Neuronal stem cell (in vitro differentiated cells): ENCODE data around the gene AOPEP.

ENCODE experiments used
- DNase-seq: peaks from one replicate; pipeline ENCODE4 v3.0.0-alpha.2; 2013; ENCODE audit warnings: low spot score
- H2AFZ ChIP-seq: one replicate; pipeline ENCODE4 v1.6.1; 2013; ENCODE audit warnings: mild to moderate bottlenecking, low read length, inconsistent platforms
- H2AK5ac ChIP-seq: 2 replicates; pipeline ENCODE4 v1.6.1; 2013; ENCODE audit warnings: low read depth, mild to moderate bottlenecking, inconsistent platforms, low read length, moderate library complexity, mixed read lengths
- H2BK120ac ChIP-seq: 2 replicates; pipeline ENCODE4 v1.6.1; 2013; ENCODE audit warnings: low read depth, mild to moderate bottlenecking, inconsistent platforms, low read length, moderate library complexity, mixed read lengths
- H2BK12ac ChIP-seq: one replicate; pipeline ENCODE4 v1.6.1; 2013; ENCODE audit warnings: low read length, inconsistent platforms
- H2BK15ac ChIP-seq: 2 replicates; pipeline ENCODE4 v1.6.1; 2013; ENCODE audit warnings: mild to moderate bottlenecking, low read length, inconsistent platforms, mixed read lengths
- H2BK5ac ChIP-seq: one replicate; pipeline ENCODE4 v1.6.1; 2013; ENCODE audit warnings: inconsistent platforms, mild to moderate bottlenecking, low read length, moderate library complexity
- H3K14ac ChIP-seq: one replicate; pipeline ENCODE4 v1.6.1; 2013; ENCODE audit warnings: low read length, inconsistent platforms
- H3K18ac ChIP-seq: 2 replicates; pipeline ENCODE4 v1.6.1; 2013; ENCODE audit warnings: low read length, inconsistent platforms
- H3K23ac ChIP-seq: 2 replicates; pipeline ENCODE4 v1.6.1; 2013; ENCODE audit warnings: low read depth, mild to moderate bottlenecking, mixed read lengths, low read length, inconsistent platforms; ENCODE audit not compliant: poor library complexity
- H3K27ac ChIP-seq: replicated peaks from 3 replicates; pipeline ENCODE4 v1.5.1; 2013; ENCODE audit warnings: low read length, inconsistent platforms
- H3K27me3 ChIP-seq, 3 experiments: 2 replicates each; pipeline ENCODE4 v1.6.1; 2013; ENCODE audit warnings: low read length in 3 of 3, mild to moderate bottlenecking in 2 of 3, inconsistent platforms in 1 of 3, low read depth in 1 of 3, mixed read lengths in 1 of 3, moderate library complexity in 1 of 3; ENCODE audit not compliant: control insufficient read depth in 3 of 3, insufficient read depth in 3 of 3
- H3K36me3 ChIP-seq, 2 donors: replicated peaks in 1 of 2; 2 replicates each; pipeline ENCODE4 v1.6.1; 2013; ENCODE audit warnings: low read length in 2 of 2; ENCODE audit not compliant: control insufficient read depth in 2 of 2, insufficient read depth in 2 of 2
- H3K4ac ChIP-seq: 2 replicates; pipeline ENCODE4 v1.6.1; 2013; ENCODE audit warnings: inconsistent platforms, mild to moderate bottlenecking, low read length, moderate library complexity
- H3K4me1 ChIP-seq, 2 donors: 1 replicate in 1 of 2; 2 replicates in 1 of 2; pipeline ENCODE4 v1.6.1; 2013; ENCODE audit warnings: low read length in 2 of 2, low read depth in 1 of 2; ENCODE audit not compliant: control insufficient read depth in 2 of 2, insufficient read depth in 1 of 2
- H3K4me2 ChIP-seq: one replicate; pipeline ENCODE4 v1.6.1; 2013; ENCODE audit warnings: mild to moderate bottlenecking, low read length, inconsistent platforms; ENCODE audit not compliant: insufficient read depth, poor library complexity, severe bottlenecking
- H3K4me3 ChIP-seq, 2 donors: 2 replicates each; pipeline ENCODE4 v1.5.1; 2013; ENCODE audit warnings: low read length in 2 of 2, mild to moderate bottlenecking in 2 of 2, inconsistent platforms in 1 of 2, moderate library complexity in 1 of 2
- H3K79me1 ChIP-seq: one replicate; pipeline ENCODE4 v1.6.1; 2013; ENCODE audit warnings: low read depth, mild to moderate bottlenecking, inconsistent platforms, low read length, moderate library complexity
- H3K9ac ChIP-seq: one replicate; pipeline ENCODE4 v1.6.1; 2013; ENCODE audit warnings: mild to moderate bottlenecking, low read depth, low read length, inconsistent platforms; ENCODE audit not compliant: poor library complexity
- H3K9me3 ChIP-seq, 2 donors: replicated peaks in 1 of 2; 2 replicates each; pipeline versions ENCODE3 to v1.6.1; 2013; ENCODE audit warnings: low read length in 2 of 2, mild to moderate bottlenecking in 2 of 2, inconsistent platforms in 1 of 2, low read depth in 1 of 2, mixed read lengths in 1 of 2, moderate library complexity in 1 of 2; ENCODE audit not compliant: control insufficient read depth in 2 of 2, insufficient read depth in 1 of 2
- H4K8ac ChIP-seq: one replicate; pipeline ENCODE4 v1.6.1; 2013; ENCODE audit warnings: low read depth, mild to moderate bottlenecking, inconsistent platforms, low read length, moderate library complexity
- H4K91ac ChIP-seq: one replicate; pipeline ENCODE4 v1.6.1; 2013; ENCODE audit warnings: low read length, low read depth, mild to moderate bottlenecking, inconsistent platforms; ENCODE audit not compliant: poor library complexity
- WGBS, 2 donors: extraction: QIAGEN DNeasy Blood & Tissue Kit; methylation state at CpG; one replicate each; pipeline ENCODE4 v1.1.7; 2013; ENCODE audit warnings: missing lambda C conversion rate in 2 of 2, mixed read lengths in 1 of 2; ENCODE audit not compliant: insufficient read length in 2 of 2, insufficient replicate concordance in 1 of 2; ENCODE audit errors: extremely low coverage in 2 of 2; 5-methylcytosine and 5-hydroxymethylcytosine counted together

Gene AOPEP

GRCh38 chr9:94995048-94995693, 268.7 kb downstream of the AOPEP start:
- Histone ChIP-seq H3K4me2 (no peak overlapping the region), H3K9me3 (no peaks in the 10 kb centered on the region), H3K9ac (no peak overlapping the region), H2BK12ac (no peak overlapping the region), H2AK5ac (no peak overlapping the region), H3K4me1 (peaks cover 2 to 38% of the 10 kb centered on the region in 2 donors), H3K36me3 (no peaks in the 10 kb centered on the region), H2AFZ (no peak overlapping the region), H3K27me3 (no peaks in the 10 kb centered on the region), H3K4me3 (no peak overlapping the region), H3K18ac (no peak overlapping the region), H2BK5ac (no peak overlapping the region), H4K8ac (no peak overlapping the region), H3K27ac (no peak overlapping the region), H3K79me1 (no peaks in the 10 kb centered on the region), H3K4ac (no peak overlapping the region), H4K91ac (no peak overlapping the region), H3K23ac (no peak overlapping the region), H3K14ac (no peak overlapping the region), H2BK15ac (no peak overlapping the region), H2BK120ac (no peak overlapping the region)
- no peak for DNase-seq
- no CpG with 5 or more reads among the region's 3 CpGs for WGBS, 2 donors

GRCh38 chr9:94996641-94997040, 270.1 kb downstream of the AOPEP start:
- H3K4ac ChIP-seq: no peak overlapping the region
- no peaks in the 10 kb centered on the region for H3K27me3 ChIP-seq
- no peak overlapping the region for H2BK120ac ChIP-seq
- no peaks in the 10 kb centered on the region for H3K79me1 ChIP-seq
- H2BK5ac ChIP-seq: no peak overlapping the region
- H4K8ac ChIP-seq: no peak overlapping the region
- no peak overlapping the region for H2BK12ac ChIP-seq
- no peak overlapping the region for H3K14ac ChIP-seq
- no peak overlapping the region for H3K4me3 ChIP-seq
- H4K91ac ChIP-seq: no peak overlapping the region
- H3K27ac ChIP-seq: no peak overlapping the region
- H3K4me1 ChIP-seq: peaks cover 2 to 38% of the 10 kb centered on the region in 2 donors
- no peaks in the 10 kb centered on the region for H3K36me3 ChIP-seq
- DNase-seq: no peak
- no peak overlapping the region for H3K4me2 ChIP-seq
- H2AFZ ChIP-seq: no peak overlapping the region
- no peak overlapping the region for H3K23ac ChIP-seq
- no peak overlapping the region for H2AK5ac ChIP-seq
- no peaks in the 10 kb centered on the region for H3K9me3 ChIP-seq
- no CpG with 5 or more reads among the region's 1 CpG for WGBS, 2 donors
- H2BK15ac ChIP-seq: no peak overlapping the region
- H3K9ac ChIP-seq: no peak overlapping the region
- H3K18ac ChIP-seq: no peak overlapping the region

DNA sequence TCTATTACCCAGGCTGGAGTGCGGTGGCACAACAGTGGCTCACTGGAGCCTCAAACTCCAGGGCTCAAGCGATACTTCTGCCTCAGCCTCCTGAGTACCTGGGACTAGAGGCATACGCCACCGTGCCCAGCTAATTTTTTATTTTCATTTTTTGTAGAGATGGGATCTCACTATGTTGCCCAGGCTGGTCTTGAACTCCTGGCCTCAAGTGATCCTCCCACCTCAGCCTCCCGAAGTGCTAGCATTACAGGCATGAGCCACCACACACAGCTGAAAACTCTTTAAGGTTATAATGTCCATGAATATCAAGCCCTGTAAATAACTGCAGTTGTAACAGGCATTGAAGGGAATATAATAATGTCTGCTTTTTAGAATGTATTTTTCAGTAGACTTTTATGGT, 271.2 kb downstream of the AOPEP start:
- Histone ChIP-seq H3K79me1 (no peaks in the 10 kb centered on the region), H3K27me3 (no peaks in the 10 kb centered on the region), H3K4me1 (peaks cover 5 to 33% of the 10 kb centered on the region in 2 donors), H4K8ac (no peak overlapping the region), H4K91ac (no peak overlapping the region), H3K9me3 (no peaks in the 10 kb centered on the region), H3K4me2 (no peak overlapping the region), H3K27ac (no peak overlapping the region), H2BK15ac (no peak overlapping the region), H3K4me3 (no peak overlapping the region), H3K18ac (no peak overlapping the region), H2BK120ac (no peak overlapping the region), H2AK5ac (no peak overlapping the region), H2AFZ (no peak overlapping the region), H3K14ac (no peak overlapping the region), H3K4ac (no peak overlapping the region), H3K23ac (no peak overlapping the region), H2BK5ac (no peak overlapping the region), H3K9ac (no peak overlapping the region), H3K36me3 (no peaks in the 10 kb centered on the region), H2BK12ac (no peak overlapping the region)
- DNase-seq: no peak
- no CpG with 5 or more reads among the region's 5 CpGs for WGBS, 2 donors

DNA sequence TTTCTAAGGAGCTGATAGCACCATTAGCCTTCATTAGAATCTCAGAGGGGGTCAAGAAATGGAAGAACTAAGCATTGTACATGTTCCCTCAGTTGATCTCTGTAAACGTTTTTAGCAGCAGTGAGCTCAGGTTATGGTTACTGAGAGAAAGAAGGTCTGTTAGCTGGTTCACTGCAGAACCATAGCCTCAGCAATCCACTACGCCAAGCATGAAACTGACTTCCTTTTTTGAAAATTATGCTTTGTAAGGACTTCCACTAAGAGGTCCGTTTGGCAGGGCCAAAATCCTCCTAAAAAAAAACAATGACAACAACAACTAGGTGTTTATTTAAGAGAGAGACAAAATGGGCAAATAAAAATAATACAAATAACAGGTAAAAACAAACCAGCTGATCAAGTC, 273.3 kb downstream of the AOPEP start:
- Histone ChIP-seq H3K9ac (no peak overlapping the region), H3K4me3 (no peak overlapping the region), H2BK5ac (no peak overlapping the region), H3K4me1 (peaks cover 8 to 38% of the 10 kb centered on the region in 2 donors), H3K4me2 (no peak overlapping the region), H4K91ac (no peak overlapping the region), H3K23ac (no peak overlapping the region), H2BK15ac (no peak overlapping the region), H2BK120ac (no peak overlapping the region), H3K9me3 (no peaks in the 10 kb centered on the region), H3K79me1 (no peaks in the 10 kb centered on the region), H3K14ac (no peak overlapping the region), H3K18ac (no peak overlapping the region), H2AK5ac (no peak overlapping the region), H2AFZ (no peak overlapping the region), H3K27ac (no peak overlapping the region), H3K4ac (no peak overlapping the region), H3K27me3 (no peaks in the 10 kb centered on the region), H2BK12ac (no peak overlapping the region), H4K8ac (no peak overlapping the region), H3K36me3 (no peaks in the 10 kb centered on the region)
- no CpG with 5 or more reads among the region's 3 CpGs for WGBS, 2 donors
- no peak for DNase-seq
